Upper lobe of left lung (tissue), 6 donors: Measurements from ENCODE around the gene RBPMS2. TPM values are rescaled to one million over a fixed set of nuclear protein-coding genes. Genes with fewer than 3 reads are reported as not detected.

ENCODE experiments used
- ATAC-seq, 2 donors: fragments of 200-7000 bp; cut with Tn5 transposase; one replicate each; pipeline ENCODE4 v1.9.1; 2022; ENCODE audit warnings: mild to moderate bottlenecking in 2 of 2, moderate library complexity in 2 of 2; ENCODE audit not compliant: low FRiP score in 2 of 2
- DNase-seq, 2 donors: peaks; one replicate each; pipeline ENCODE4 v3.0.0-alpha.2; 2019 to 2020
- H3K27ac ChIP-seq, 4 donors: fragments of 200-600 bp; sonication (generic); one replicate each; pipeline ENCODE4 v1.5.1; 2016 to 2019
- H3K27me3 ChIP-seq, 4 donors: fragments of 200-600 bp; sonication (generic); one replicate each; pipeline ENCODE4 v1.5.1; 2017 to 2019
- H3K36me3 ChIP-seq, 4 donors: fragments of 200-600 bp; sonication (generic); one replicate each; pipeline ENCODE4 v1.5.1; 2016 to 2019
- H3K4me1 ChIP-seq, 4 donors: fragments of 200-600 bp; sonication (generic); one replicate each; pipeline ENCODE4 v1.5.1; 2018 to 2019
- H3K4me3 ChIP-seq, 4 donors: fragments of 200-600 bp; sonication (generic); one replicate each; pipeline ENCODE4 v1.5.1; 2017 to 2019; ENCODE audit warnings: mild to moderate bottlenecking in 2 of 4, moderate library complexity in 1 of 4
- H3K9me3 ChIP-seq, 4 donors: fragments of 200-600 bp; sonication (generic); one replicate each; pipeline ENCODE4 v1.5.1; 2018 to 2019
- CTCF ChIP-seq, 6 experiments: fragments of 450-650 bp in 4 of 6; fragments of 200-600 bp in 2 of 6; sonication (generic) in 2 of 6; IDR thresholded peaks; one replicate each; pipeline ENCODE4 v1.5.1; 2016 to 2019; ENCODE audit warnings: antibody characterized with exemption in 6 of 6
- EP300 ChIP-seq, 4 donors: sonication (generic); formaldehyde crosslinking; IDR thresholded peaks; one replicate each; pipeline ENCODE4 v1.5.1; 2017; ENCODE audit warnings: antibody characterized with exemption in 4 of 4, control low read depth in 2 of 4
- POLR2A ChIP-seq, 4 donors: fragments of 450-650 bp; IDR thresholded peaks; one replicate each; pipeline ENCODE4 v1.5.1; 2016 to 2017; ENCODE audit warnings: antibody characterized with exemption in 4 of 4, mild to moderate bottlenecking in 2 of 4
- POLR2AphosphoS5 ChIP-seq, 2 donors: sonication (generic); formaldehyde crosslinking; IDR thresholded peaks; one replicate each; pipeline ENCODE4 v1.5.1; 2017; ENCODE audit warnings: antibody characterized with exemption in 2 of 2
- WGBS, 2 donors: methylation state at CpG; one replicate each; pipeline ENCODE4 v1.1.5; 2017 to 2018; 5-methylcytosine and 5-hydroxymethylcytosine counted together
- total RNA-seq, 6 donors: library from RNA; depleted of rRNA in 4 of 6; stranded (reverse); fragments of >200 nt in 4 of 6; gene quantifications; one replicate each; pipeline versions ENCODE4 v1.1.0 to v1.2.1, GENCODE V29; 2016 to 2021
- donor health status: DM: no; HTN: no; CAD: no; lungs with moderate emphysema.
- donor health status: DM: no; HTN: yes; CAD: no; lungs with severe emphysema.

Gene RBPMS2
- total RNA-seq, 6 donors from 2014 or later: 1.2 to 3.6 (median 2.0) TPM

DNA sequence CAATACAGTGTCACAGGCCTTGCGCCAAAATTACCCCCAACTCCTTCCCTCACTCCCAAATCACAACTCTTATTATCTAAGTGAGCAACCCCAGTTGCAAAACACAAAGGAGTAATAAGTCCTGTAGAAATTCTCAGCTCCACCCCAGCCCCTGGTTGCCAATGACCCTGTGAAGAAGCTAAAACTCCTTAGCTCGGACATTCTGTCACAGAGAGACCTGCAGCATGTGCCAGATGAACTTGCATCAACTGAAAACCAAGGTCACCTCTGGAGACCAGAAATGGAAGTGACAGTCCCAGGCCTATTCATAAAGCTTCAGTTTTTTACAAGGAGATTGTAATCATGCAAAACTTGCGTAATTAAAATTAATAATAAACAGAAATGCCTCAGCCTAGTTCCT is 55.2 kb downstream of the RBPMS2 start:
- no peaks in the 10 kb centered on the region for H3K27me3 ChIP-seq
- no peaks in the 10 kb centered on the region for H3K36me3 ChIP-seq
- H3K4me1 ChIP-seq: peaks cover 0 to 14% (median 11%) of the 10 kb centered on the region in 4 donors
- ATAC-seq (no peak), DNase-seq (no peak)
- H3K27ac ChIP-seq: no peak overlapping the region
- TF ChIP-seq EP300 (IDR thresholded peaks at IDR 0.05): no peak
- H3K9me3 ChIP-seq: no peaks in the 10 kb centered on the region
- H3K4me3 ChIP-seq: no peak overlapping the region
- 84 to 88% methylated on average over 3 of the region's 3 CpGs for WGBS, 2 donors

- peak overlapping the region in 2 of 4 donors; percentile 27 to 28 for H3K4me3 ChIP-seq
- H3K9me3 ChIP-seq: no peaks in the 10 kb centered on the region
- 41 to 48% methylated on average over 18 of the region's 18 CpGs for WGBS, 2 donors
- peak overlapping the region; percentile 67 to 81 (median 74) for H3K27ac ChIP-seq
- no peak for DNase-seq
- no peak for ATAC-seq
- no peaks in the 10 kb centered on the region for H3K36me3 ChIP-seq
- no peaks in the 10 kb centered on the region for H3K27me3 ChIP-seq
- H3K4me1 ChIP-seq: peaks cover 0 to 14% (median 11%) of the 10 kb centered on the region in 4 donors
- TF ChIP-seq POLR2AphosphoS5 (IDR thresholded peaks at IDR 0.05) (no peak), CTCF (IDR thresholded peaks at IDR 0.05) (no peak), EP300 (IDR thresholded peaks at IDR 0.05) (no peak), POLR2A (IDR thresholded peaks at IDR 0.05) (no peak)
These were observed 57.5 kb downstream of the RBPMS2 start for GRCh38 chr15:64717735-64718495.

DNA sequence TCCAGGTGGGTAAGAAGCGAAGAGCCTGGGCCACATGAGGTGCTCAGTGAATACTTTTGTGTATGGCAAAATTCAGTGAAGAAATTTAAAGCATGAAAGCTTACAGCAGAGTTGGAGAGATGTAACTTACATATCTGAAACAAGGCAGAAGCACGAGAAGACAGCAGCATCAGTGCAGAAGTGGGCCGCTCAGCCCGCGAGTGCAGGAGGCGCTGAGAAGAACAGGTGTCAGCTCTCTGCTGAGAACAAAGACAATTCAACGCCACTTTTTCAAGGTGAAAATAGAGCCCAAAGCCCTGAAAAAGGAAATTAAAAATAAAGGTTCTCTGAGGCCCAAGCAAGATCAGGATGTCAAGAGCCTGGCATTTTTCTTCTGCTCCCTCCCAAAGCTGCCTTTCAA is 58.3 kb downstream of the RBPMS2 start:
- ATAC-seq (no peak), DNase-seq (no peak)
- TF ChIP-seq POLR2AphosphoS5 (IDR thresholded peaks at IDR 0.05): no peak
- no peak for TF ChIP-seq EP300 (IDR thresholded peaks at IDR 0.05)
- no peak for TF ChIP-seq POLR2A (IDR thresholded peaks at IDR 0.05)
- TF ChIP-seq CTCF (IDR thresholded peaks at IDR 0.05): no peak
- 91% methylated on average over 7 of the region's 7 CpGs for WGBS, 2 donors
- Histone ChIP-seq H3K4me3 (no peak overlapping the region), H3K4me1 (peaks cover 0 to 14% (median 11%) of the 10 kb centered on the region in 4 donors), H3K27ac (peak overlapping the region in 2 of 4 donors; percentile 67 to 81), H3K27me3 (no peaks in the 10 kb centered on the region), H3K9me3 (no peaks in the 10 kb centered on the region), H3K36me3 (no peaks in the 10 kb centered on the region)

GRCh38 chr15:64716452-64716851 is 58.9 kb downstream of the RBPMS2 start:
- no peak for ATAC-seq
- Histone ChIP-seq H3K9me3 (no peaks in the 10 kb centered on the region), H3K27me3 (no peaks in the 10 kb centered on the region), H3K4me3 (no peak overlapping the region), H3K36me3 (no peaks in the 10 kb centered on the region), H3K27ac (no peak overlapping the region), H3K4me1 (peaks cover 0 to 14% (median 11%) of the 10 kb centered on the region in 4 donors)
- WGBS, 2 donors: 90 to 100% methylated on average over 2 of the region's 2 CpGs
- TF ChIP-seq POLR2A (IDR thresholded peaks at IDR 0.05) (no peak), POLR2AphosphoS5 (IDR thresholded peaks at IDR 0.05) (no peak), EP300 (IDR thresholded peaks at IDR 0.05) (no peak), CTCF (IDR thresholded peaks at IDR 0.05) (no peak)
- DNase-seq: no peak

DNA sequence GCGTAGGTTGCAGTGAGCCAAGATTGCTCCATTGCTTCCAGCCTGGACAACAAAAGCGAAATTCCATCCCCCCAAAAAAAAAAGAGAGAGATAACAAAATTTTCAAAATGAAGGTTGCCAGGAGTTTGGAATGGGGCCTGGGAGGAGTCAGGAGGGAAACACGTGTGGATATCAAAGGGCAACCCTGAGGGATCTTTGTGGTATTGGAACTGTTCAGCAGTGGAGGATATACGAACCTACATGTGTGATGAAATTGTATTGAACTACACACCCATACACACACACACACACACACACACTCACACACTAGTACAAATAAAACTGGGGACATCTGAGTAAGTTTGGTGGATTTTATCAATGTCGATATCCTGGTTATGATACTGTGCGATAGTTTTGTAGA is 61.8 kb downstream of the RBPMS2 start:
- no peaks in the 10 kb centered on the region for H3K27me3 ChIP-seq
- WGBS, 2 donors: 84 to 88% methylated on average over 6 of the region's 6 CpGs
- ATAC-seq: no peak

More for the DNA sequence above, 61.8 kb downstream of the RBPMS2 start:
- Histone ChIP-seq H3K4me1 (peaks cover 0 to 10% (median 8%) of the 10 kb centered on the region in 4 donors), H3K4me3 (no peak overlapping the region), H3K9me3 (no peaks in the 10 kb centered on the region), H3K36me3 (no peaks in the 10 kb centered on the region), H3K27ac (no peak overlapping the region)
- TF ChIP-seq EP300 (IDR thresholded peaks at IDR 0.05): no peak
- no peak for TF ChIP-seq POLR2A (IDR thresholded peaks at IDR 0.05)
- no peak for TF ChIP-seq POLR2AphosphoS5 (IDR thresholded peaks at IDR 0.05)
- no peak for TF ChIP-seq CTCF (IDR thresholded peaks at IDR 0.05)
- DNase-seq: no peak
